Hematopoietic multipotent progenitor cell treated with erythropoietin and hydrocortisone succinate and interleukin-3 and kit ligand, for 15 days (in vitro differentiated cells): ENCODE results near the gene FRMD3.

Source experiments
- DNase-seq: peaks from one replicate; pipeline ENCODE4 v3.0.0-alpha.2; 2015; ENCODE audit warnings: low spot score

Gene FRMD3

GRCh38 chr9:83432877-83433550, 105.2 kb downstream of the FRMD3 start:
- no peak for DNase-seq

GRCh38 chr9:83432104-83432627, 106.0 kb downstream of the FRMD3 start:
- DNase-seq = no peak

GRCh38 chr9:83431101-83432060, 106.8 kb downstream of the FRMD3 start:
- DNase-seq = no peak

GRCh38 chr9:83430681-83431080, 107.5 kb downstream of the FRMD3 start:
- no peak for DNase-seq

GRCh38 chr9:83429229-83429628, 109.0 kb downstream of the FRMD3 start:
- DNase-seq = no peak

GRCh38 chr9:83425240-83425639, 113.0 kb downstream of the FRMD3 start:
- DNase-seq = no peak

- DNase-seq = no peak
Measured at GRCh38 chr9:83424831-83425230, 113.4 kb downstream of the FRMD3 start.

GRCh38 chr9:83423815-83424707, 114.1 kb downstream of the FRMD3 start:
- DNase-seq = no peak

- DNase-seq = no peak
Measured at GRCh38 chr9:83422527-83422926, 115.7 kb downstream of the FRMD3 start.

- no peak for DNase-seq
Measured at GRCh38 chr9:83420486-83420885, 117.7 kb downstream of the FRMD3 start.

GRCh38 chr9:83419961-83420360, 118.2 kb downstream of the FRMD3 start:
- DNase-seq = no peak

GRCh38 chr9:83418283-83418682, 119.9 kb downstream of the FRMD3 start:
- no peak for DNase-seq

- no peak for DNase-seq
Measured at GRCh38 chr9:83413367-83413766, 124.8 kb downstream of the FRMD3 start.

- no peak for DNase-seq
Measured at GRCh38 chr9:83410701-83411100, 127.5 kb downstream of the FRMD3 start.

- DNase-seq = no peak
Measured at GRCh38 chr9:83406921-83407320, 131.3 kb downstream of the FRMD3 start.

- no peak for DNase-seq
Measured at GRCh38 chr9:83405759-83406158, 132.4 kb downstream of the FRMD3 start.

- DNase-seq = no peak
Measured at GRCh38 chr9:83403527-83404238, 134.5 kb downstream of the FRMD3 start.

GRCh38 chr9:83401328-83401900, 136.8 kb downstream of the FRMD3 start:
- DNase-seq = no peak

- no peak for DNase-seq
Measured at GRCh38 chr9:83396813-83397212, 141.4 kb downstream of the FRMD3 start.

- DNase-seq = no peak
Measured at GRCh38 chr9:83396342-83396741, 141.9 kb downstream of the FRMD3 start.

GRCh38 chr9:83392228-83392627, 146.0 kb downstream of the FRMD3 start:
- no peak for DNase-seq
